ENCODE measurements around the gene MRPL37.

DNA sequence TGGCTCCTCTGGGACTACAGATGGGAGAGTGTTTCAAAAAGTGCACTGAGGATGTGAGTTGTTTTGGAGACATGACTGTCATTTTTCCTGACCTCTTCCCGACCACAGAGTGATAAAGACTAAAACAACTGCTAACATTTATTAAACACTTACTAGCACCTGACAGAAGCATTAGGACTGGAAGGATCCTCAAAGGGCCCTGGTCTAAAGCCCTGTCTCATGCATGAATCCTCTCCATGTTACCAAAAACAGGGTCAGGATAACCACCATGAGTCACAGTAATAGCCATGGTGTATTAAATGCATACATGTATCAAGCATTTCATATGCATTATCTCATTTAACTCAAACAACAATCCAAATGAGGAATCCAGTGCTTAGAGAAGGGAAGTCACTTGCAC lies 11.7 kb upstream of the MRPL37 start:
- no peak for TF ChIP-seq POLR2A (IDR thresholded peaks at IDR 0.05)
- TF ChIP-seq, protein P1, sequence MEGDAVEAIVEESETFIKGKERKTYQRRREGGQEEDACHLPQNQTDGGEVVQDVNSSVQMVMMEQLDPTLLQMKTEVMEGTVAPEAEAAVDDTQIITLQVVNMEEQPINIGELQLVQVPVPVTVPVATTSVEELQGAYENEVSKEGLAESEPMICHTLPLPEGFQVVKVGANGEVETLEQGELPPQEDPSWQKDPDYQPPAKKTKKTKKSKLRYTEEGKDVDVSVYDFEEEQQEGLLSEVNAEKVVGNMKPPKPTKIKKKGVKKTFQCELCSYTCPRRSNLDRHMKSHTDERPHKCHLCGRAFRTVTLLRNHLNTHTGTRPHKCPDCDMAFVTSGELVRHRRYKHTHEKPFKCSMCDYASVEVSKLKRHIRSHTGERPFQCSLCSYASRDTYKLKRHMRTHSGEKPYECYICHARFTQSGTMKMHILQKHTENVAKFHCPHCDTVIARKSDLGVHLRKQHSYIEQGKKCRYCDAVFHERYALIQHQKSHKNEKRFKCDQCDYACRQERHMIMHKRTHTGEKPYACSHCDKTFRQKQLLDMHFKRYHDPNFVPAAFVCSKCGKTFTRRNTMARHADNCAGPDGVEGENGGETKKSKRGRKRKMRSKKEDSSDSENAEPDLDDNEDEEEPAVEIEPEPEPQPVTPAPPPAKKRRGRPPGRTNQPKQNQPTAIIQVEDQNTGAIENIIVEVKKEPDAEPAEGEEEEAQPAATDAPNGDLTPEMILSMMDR (IDR thresholded peaks at IDR 0.05 in 4 of 5, conservative IDR thresholded peaks at IDR 0.05 in 1 of 5), result no peak

Measured in gastrocnemius medialis (tissue), 4 donors.